GM12891 (cell line): ENCODE results near the gene PALM.

Source experiments
- PAX5 ChIP-seq: IDR thresholded peaks from 2 replicates; pipeline ENCODE4 v1.6.1; 2011; ENCODE audit warnings: low read length, moderate library complexity, mild to moderate bottlenecking; ENCODE audit not compliant: insufficient read depth, severe bottlenecking
- POLR2A ChIP-seq: IDR thresholded peaks from 2 replicates; pipeline ENCODE4 v1.6.1; 2011; ENCODE audit warnings: low read depth, low read length, control low read depth
- POLR2AphosphoS5 ChIP-seq: IDR thresholded peaks from 2 replicates; pipeline ENCODE4 v1.6.1; 2011; ENCODE audit warnings: low read depth, low read length, control low read depth
- SPI1 ChIP-seq: IDR thresholded peaks from 2 replicates; pipeline ENCODE4 v1.6.1; 2011; ENCODE audit warnings: low read depth, low read length, control low read depth
- TAF1 ChIP-seq: IDR thresholded peaks from 2 replicates; pipeline ENCODE4 v1.6.1; 2011; ENCODE audit warnings: low read depth, low read length, control low read depth

GRCh38 chr19:737591-738093 lies 28.9 kb downstream of the PALM start:
- TF ChIP-seq POLR2A, result no peak
- TF ChIP-seq POLR2AphosphoS5, result no peak
- no peak for TF ChIP-seq TAF1
- no peak for TF ChIP-seq PAX5
- TF ChIP-seq SPI1, result no peak
